Stimulated activated CD8-positive, alpha-beta memory T cell treated with anti-CD3 and anti-CD28 coated beads, Interleukin-15, amount 100 ng/mL, for 4 hours (primary cell): Measurements from ENCODE around the gene GNAZ.

Experiments
- DNase-seq, 2 donors: peaks; one replicate each; pipeline ENCODE4 v3.0.0-alpha.2; 2020; ENCODE audit warnings: low read depth in 2 of 2

Gene GNAZ

GRCh38 chr22:23092217-23092955 lies 22.1 kb downstream of the GNAZ start:
- DNase-seq, result no peak

GRCh38 chr22:23093051-23093788 lies 22.9 kb downstream of the GNAZ start:
- no peak for DNase-seq

- DNase-seq, result no peak
Observed at GRCh38 chr22:23094260-23094659, 23.9 kb downstream of the GNAZ start.

- no peak for DNase-seq
Observed at GRCh38 chr22:23094695-23095681, 24.7 kb downstream of the GNAZ start.

- DNase-seq, result no peak
Observed at GRCh38 chr22:23095733-23096342, 25.5 kb downstream of the GNAZ start.

GRCh38 chr22:23097412-23098229 lies 27.3 kb downstream of the GNAZ start:
- DNase-seq, result no peak

- no peak for DNase-seq
Observed at GRCh38 chr22:23098230-23098705, 27.9 kb downstream of the GNAZ start.

GRCh38 chr22:23098718-23099530 lies 28.6 kb downstream of the GNAZ start:
- no peak for DNase-seq

- DNase-seq, result no peak
Observed at GRCh38 chr22:23099531-23099804, 29.1 kb downstream of the GNAZ start.

GRCh38 chr22:23100124-23100801 lies 29.9 kb downstream of the GNAZ start:
- DNase-seq, result no peak

GRCh38 chr22:23101524-23101923 lies 31.2 kb downstream of the GNAZ start:
- DNase-seq, result no peak

GRCh38 chr22:23102002-23102655 lies 31.8 kb downstream of the GNAZ start:
- DNase-seq, result no peak

- DNase-seq, result no peak
Observed at GRCh38 chr22:23102776-23103175, 32.5 kb downstream of the GNAZ start.

- DNase-seq, result no peak
Observed at GRCh38 chr22:23103199-23103954, 33.1 kb downstream of the GNAZ start.

GRCh38 chr22:23104187-23104971 lies 34.1 kb downstream of the GNAZ start:
- no peak for DNase-seq

- no peak for DNase-seq
Observed at GRCh38 chr22:23105304-23105703, 35.0 kb downstream of the GNAZ start.

GRCh38 chr22:23105919-23106318 lies 35.6 kb downstream of the GNAZ start:
- DNase-seq, result no peak
